ENCODE data around the gene PLEKHM3.

DNA sequence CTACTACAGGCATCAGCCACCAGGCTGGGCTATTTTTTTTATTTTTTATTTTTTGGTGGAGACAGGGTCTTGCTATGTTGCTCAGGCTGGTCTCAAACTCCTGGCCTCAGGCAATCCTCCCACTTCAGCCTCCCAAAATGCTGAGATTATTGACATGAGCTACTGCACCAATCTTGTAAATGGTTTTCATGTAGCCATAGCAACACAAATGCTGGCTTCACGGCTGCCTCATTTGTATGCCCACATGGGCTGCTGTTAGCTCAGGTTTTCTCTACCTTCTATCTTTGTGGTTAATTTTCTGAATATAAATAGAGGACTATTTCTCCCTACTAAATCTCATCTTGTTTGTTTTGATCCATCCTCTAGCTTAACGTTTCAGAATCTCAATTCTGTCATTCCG is 58.2 kb downstream of the PLEKHM3 start:
- TF ChIP-seq, protein P1, sequence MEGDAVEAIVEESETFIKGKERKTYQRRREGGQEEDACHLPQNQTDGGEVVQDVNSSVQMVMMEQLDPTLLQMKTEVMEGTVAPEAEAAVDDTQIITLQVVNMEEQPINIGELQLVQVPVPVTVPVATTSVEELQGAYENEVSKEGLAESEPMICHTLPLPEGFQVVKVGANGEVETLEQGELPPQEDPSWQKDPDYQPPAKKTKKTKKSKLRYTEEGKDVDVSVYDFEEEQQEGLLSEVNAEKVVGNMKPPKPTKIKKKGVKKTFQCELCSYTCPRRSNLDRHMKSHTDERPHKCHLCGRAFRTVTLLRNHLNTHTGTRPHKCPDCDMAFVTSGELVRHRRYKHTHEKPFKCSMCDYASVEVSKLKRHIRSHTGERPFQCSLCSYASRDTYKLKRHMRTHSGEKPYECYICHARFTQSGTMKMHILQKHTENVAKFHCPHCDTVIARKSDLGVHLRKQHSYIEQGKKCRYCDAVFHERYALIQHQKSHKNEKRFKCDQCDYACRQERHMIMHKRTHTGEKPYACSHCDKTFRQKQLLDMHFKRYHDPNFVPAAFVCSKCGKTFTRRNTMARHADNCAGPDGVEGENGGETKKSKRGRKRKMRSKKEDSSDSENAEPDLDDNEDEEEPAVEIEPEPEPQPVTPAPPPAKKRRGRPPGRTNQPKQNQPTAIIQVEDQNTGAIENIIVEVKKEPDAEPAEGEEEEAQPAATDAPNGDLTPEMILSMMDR (conservative IDR thresholded peaks at IDR 0.05; ENCODE audit: low read depth, low read length) = no peak
- no peak for TF ChIP-seq SMC3 (IDR thresholded peaks at IDR 0.05; ENCODE audit: low read depth, low read length)
- TF ChIP-seq MXI1 (IDR thresholded peaks at IDR 0.05; ENCODE audit: borderline replicate concordance, low read depth, low read length) = no peak
- TF ChIP-seq POLR2A (IDR thresholded peaks at IDR 0.05; ENCODE audit: low read depth, low read length) = no peak
- TF ChIP-seq RAD21 (IDR thresholded peaks at IDR 0.05; ENCODE audit: low read length) = no peak
- TF ChIP-seq RFX5 (IDR thresholded peaks at IDR 0.05; ENCODE audit: low read depth, low read length) = no peak
- TF ChIP-seq, protein P2, sequence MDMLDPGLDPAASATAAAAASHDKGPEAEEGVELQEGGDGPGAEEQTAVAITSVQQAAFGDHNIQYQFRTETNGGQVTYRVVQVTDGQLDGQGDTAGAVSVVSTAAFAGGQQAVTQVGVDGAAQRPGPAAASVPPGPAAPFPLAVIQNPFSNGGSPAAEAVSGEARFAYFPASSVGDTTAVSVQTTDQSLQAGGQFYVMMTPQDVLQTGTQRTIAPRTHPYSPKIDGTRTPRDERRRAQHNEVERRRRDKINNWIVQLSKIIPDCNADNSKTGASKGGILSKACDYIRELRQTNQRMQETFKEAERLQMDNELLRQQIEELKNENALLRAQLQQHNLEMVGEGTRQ (IDR thresholded peaks at IDR 0.05; ENCODE audit: low read depth, low read length) = no peak
- no peak for TF ChIP-seq FOS (IDR thresholded peaks at IDR 0.05; ENCODE audit: low read depth, low read length)

Data from IMR-90 (cell line).